Measurements from ENCODE around the gene SP7.
"Not testable (repeated sequence)": the region's sequence is repeated elsewhere in the genome, so short reads cannot be mapped to it uniquely, and the experiment has no call there.

SP7 gene

GRCh38 chr12:53336181-53336681 is at the start of gene SP7:
TSS of gene SP7 (minus strand) at chr12:53336354. CDS start at chr12:53335646, 708 bp downstream.
- no peak for DNase-seq

GRCh38 chr12:53383258-53383657 is 47.1 kb upstream of the SP7 start:
- no peak for DNase-seq

- no peak for DNase-seq
These were observed 45.8 kb upstream of the SP7 start for GRCh38 chr12:53381731-53382630.

- DNase-seq, result no peak
These were observed 44.9 kb upstream of the SP7 start for GRCh38 chr12:53380794-53381730.

- DNase-seq, result peak; percentile 31
These were observed 44.1 kb upstream of the SP7 start, which contains the start of gene SP1 for GRCh38 chr12:53380104-53380793. TSS of gene SP1 (plus strand) at chr12:53380176. CDS start at chr12:53380292, 116 bp downstream.

GRCh38 chr12:53379389-53380103 is 43.4 kb upstream of the SP7 start:
- DNase-seq, result peak; percentile 97

GRCh38 chr12:53378724-53379388 is 42.7 kb upstream of the SP7 start:
- peak; percentile 28 for DNase-seq

- no peak for DNase-seq
These were observed 42.1 kb upstream of the SP7 start for GRCh38 chr12:53378222-53378621.

- no peak for DNase-seq
These were observed 40.6 kb upstream of the SP7 start for GRCh38 chr12:53376747-53377146.

- DNase-seq, result not testable (repeated sequence)
These were observed 38.1 kb upstream of the SP7 start for GRCh38 chr12:53374277-53374676.

- DNase-seq, result not testable (repeated sequence)
These were observed 37.5 kb upstream of the SP7 start for GRCh38 chr12:53373554-53374133.

- DNase-seq, result no peak
These were observed 29.2 kb upstream of the SP7 start for GRCh38 chr12:53365245-53365904.

- not testable (repeated sequence) for DNase-seq
These were observed 25.5 kb upstream of the SP7 start for GRCh38 chr12:53361638-53362037.

GRCh38 chr12:53358836-53359419 is 22.8 kb upstream of the SP7 start:
- DNase-seq, result no peak

GRCh38 chr12:53355121-53355520 is 19.0 kb upstream of the SP7 start:
- no peak for DNase-seq

GRCh38 chr12:53353257-53353655 is 17.1 kb upstream of the SP7 start:
- DNase-seq, result no peak

- peak; percentile 50 for DNase-seq
These were observed 16.4 kb upstream of the SP7 start for GRCh38 chr12:53352331-53353256.

- DNase-seq, result no peak
These were observed 11.8 kb upstream of the SP7 start for GRCh38 chr12:53347905-53348304.

- no peak for DNase-seq
These were observed 10.3 kb upstream of the SP7 start for GRCh38 chr12:53346491-53346890.

All from DMS79 treated with DMSO at 0.1 percent for 48 hours (cell line).